Liver (tissue), 9 donors: ENCODE results near the gene FAM89B. TPM values are rescaled to one million over a fixed set of nuclear protein-coding genes. Genes with fewer than 3 reads are reported as not detected.

Source experiments
- DNase-seq: peaks from one replicate; pipeline ENCODE4 v3.0.0-alpha.2; 2017; ENCODE audit warnings: low spot score
- H3K27ac ChIP-seq, 2 donors: one replicate each; pipeline ENCODE4 v1.7.0; 2013; ENCODE audit warnings: inconsistent platforms in 2 of 2, low read length in 2 of 2, control low read depth in 1 of 2, low read depth in 1 of 2, mild to moderate bottlenecking in 1 of 2
- H3K27me3 ChIP-seq, 4 donors: one replicate each; pipeline versions ENCODE4 v1.6.1 to v1.7.0; 2013; ENCODE audit warnings: low read length in 3 of 4, inconsistent platforms in 1 of 4, mild to moderate bottlenecking in 1 of 4, moderate library complexity in 1 of 4; ENCODE audit not compliant: control insufficient read depth in 4 of 4, insufficient read depth in 4 of 4
- H3K36me3 ChIP-seq, 4 donors: one replicate each; pipeline versions ENCODE4 v1.6.1 to v1.7.0; 2013; ENCODE audit warnings: low read length in 3 of 4, mild to moderate bottlenecking in 3 of 4, low read depth in 1 of 4, moderate library complexity in 1 of 4; ENCODE audit not compliant: control insufficient read depth in 4 of 4, insufficient read depth in 3 of 4
- H3K4me1 ChIP-seq, 4 donors: one replicate each; pipeline versions ENCODE4 v1.6.1 to v1.7.0; 2013; ENCODE audit warnings: low read length in 3 of 4, mild to moderate bottlenecking in 3 of 4, moderate library complexity in 1 of 4; ENCODE audit not compliant: control insufficient read depth in 4 of 4, insufficient read depth in 4 of 4
- H3K4me3 ChIP-seq, 3 donors: one replicate each; pipeline versions ENCODE4 v1.6.1 to v1.7.0; 2013; ENCODE audit warnings: low read length in 3 of 3, control low read depth in 1 of 3, low read depth in 1 of 3, mild to moderate bottlenecking in 1 of 3
- H3K9ac ChIP-seq, 2 donors: one replicate each; pipeline ENCODE4 v1.7.0; 2013; ENCODE audit warnings: low read length in 2 of 2, mild to moderate bottlenecking in 2 of 2, moderate library complexity in 2 of 2, control low read depth in 1 of 2, low read depth in 1 of 2
- H3K9me3 ChIP-seq, 4 donors: one replicate each; pipeline versions ENCODE4 v1.6.1 to v1.7.0; 2013; ENCODE audit warnings: low read length in 3 of 4; ENCODE audit not compliant: control insufficient read depth in 4 of 4
- EGR1 ChIP-seq, 2 donors: IDR thresholded peaks; 2 replicates each; pipeline ENCODE4 v1.6.1; 2016 to 2018; ENCODE audit warnings: antibody characterized with exemption in 2 of 2, low read depth in 2 of 2
- FOXA1 ChIP-seq: IDR thresholded peaks from 2 replicates; pipeline ENCODE4 v1.6.1; 2016; ENCODE audit warnings: antibody characterized with exemption
- FOXA2 ChIP-seq: IDR thresholded peaks from 2 replicates; pipeline ENCODE4 v1.6.1; 2016; ENCODE audit warnings: antibody characterized with exemption
- GABPA ChIP-seq, 2 donors: IDR thresholded peaks in 1 of 2; conservative IDR thresholded peaks in 1 of 2; 2 replicates each; pipeline ENCODE4 v1.6.1; 2016; ENCODE audit warnings: antibody characterized with exemption in 2 of 2, mild to moderate bottlenecking in 1 of 2, moderate library complexity in 1 of 2
- HNF4A ChIP-seq, 2 donors: conservative IDR thresholded peaks; 2 replicates each; pipeline ENCODE4 v1.6.1; 2016; ENCODE audit warnings: antibody characterized with exemption in 2 of 2, mild to moderate bottlenecking in 2 of 2
- HNF4G ChIP-seq: IDR thresholded peaks from 2 replicates; pipeline ENCODE4 v1.6.1; 2016; ENCODE audit warnings: antibody characterized with exemption
- JUND ChIP-seq, 2 donors: IDR thresholded peaks; 2 replicates each; pipeline ENCODE4 v1.6.1; 2016; ENCODE audit warnings: antibody characterized with exemption in 2 of 2
- NR2F2 ChIP-seq: IDR thresholded peaks from 2 replicates; pipeline ENCODE4 v1.6.1; 2016; ENCODE audit warnings: antibody characterized with exemption
- RAD21 ChIP-seq, 2 donors: IDR thresholded peaks; 2 replicates each; pipeline ENCODE4 v1.6.1; 2016; ENCODE audit warnings: antibody characterized with exemption in 2 of 2, mild to moderate bottlenecking in 2 of 2
- RXRA ChIP-seq, 2 donors: IDR thresholded peaks; 2 replicates each; pipeline ENCODE4 v1.6.1; 2017 to 2018; ENCODE audit warnings: antibody characterized with exemption in 2 of 2, mild to moderate bottlenecking in 1 of 2
- SP1 ChIP-seq: IDR thresholded peaks from 2 replicates; pipeline ENCODE4 v1.6.1; 2018; ENCODE audit warnings: antibody characterized with exemption, mild to moderate bottlenecking
- TAF1 ChIP-seq: conservative IDR thresholded peaks from 2 replicates; pipeline ENCODE4 v1.6.1; 2016; ENCODE audit warnings: antibody characterized with exemption, mild to moderate bottlenecking
- YY1 ChIP-seq: IDR thresholded peaks from 2 replicates; pipeline ENCODE4 v1.6.1; 2016; ENCODE audit warnings: antibody characterized with exemption, mild to moderate bottlenecking
- WGBS: extraction: QIAGEN DNeasy Blood & Tissue Kit; methylation state at CpG from one replicate; pipeline ENCODE4 v1.1.7; 2013; 5-methylcytosine and 5-hydroxymethylcytosine counted together
- polyA plus RNA-seq, 2 donors: library from polyadenylated mRNA; stranded (reverse) in 1 of 2; unstranded in 1 of 2; fragments of 200-250 nt in 1 of 2; fragments of >200 nt in 1 of 2; fragmentation: Nextera tagmentation in 1 of 2; extraction: Ambion mirVana in 1 of 2; gene quantifications; one replicate each; pipeline versions ENCODE4 v1.2.1 to v1.2.3, GENCODE V29; 2013 to 2015
- total RNA-seq, 2 donors: library from RNA; depleted of rRNA; stranded (reverse); fragments of >200 nt; gene quantifications; one replicate each; pipeline ENCODE4 v1.2.3, GENCODE V29; 2014
- TF ChIP-seq, protein P1 (sequence below): IDR thresholded peaks from 2 replicates; pipeline ENCODE4 v1.6.1; 2016; ENCODE audit warnings: antibody characterized with exemption
- TF ChIP-seq, protein P2 (sequence below): IDR thresholded peaks from 2 replicates; pipeline ENCODE4 v1.6.1; 2016; ENCODE audit warnings: antibody characterized with exemption
- TF ChIP-seq, protein P3 (sequence below): IDR thresholded peaks from 2 replicates; pipeline ENCODE4 v1.6.1; 2016; ENCODE audit warnings: antibody characterized with exemption
- TF ChIP-seq, protein P4 (sequence below): IDR thresholded peaks from 2 replicates; pipeline ENCODE4 v1.6.1; 2016; ENCODE audit warnings: antibody characterized with exemption, mild to moderate bottlenecking
- TF ChIP-seq, protein P5 (sequence below): fragments of 150-350 bp; IDR thresholded peaks from 2 replicates; pipeline ENCODE4 v1.5.1; 2017; ENCODE audit warnings: improper control_type of control experiment, low read depth, low read length; ENCODE audit not compliant: missing input control
- donor health status: healthy.
- donor health status: healthy.
- donor health status: healthy.
- donor health status: healthy.
- donor health status: healthy.

FAM89B gene
- total and polyA plus RNA-seq, 4 donors: 4.7 to 16.7 (median 9.5) TPM

DNA sequence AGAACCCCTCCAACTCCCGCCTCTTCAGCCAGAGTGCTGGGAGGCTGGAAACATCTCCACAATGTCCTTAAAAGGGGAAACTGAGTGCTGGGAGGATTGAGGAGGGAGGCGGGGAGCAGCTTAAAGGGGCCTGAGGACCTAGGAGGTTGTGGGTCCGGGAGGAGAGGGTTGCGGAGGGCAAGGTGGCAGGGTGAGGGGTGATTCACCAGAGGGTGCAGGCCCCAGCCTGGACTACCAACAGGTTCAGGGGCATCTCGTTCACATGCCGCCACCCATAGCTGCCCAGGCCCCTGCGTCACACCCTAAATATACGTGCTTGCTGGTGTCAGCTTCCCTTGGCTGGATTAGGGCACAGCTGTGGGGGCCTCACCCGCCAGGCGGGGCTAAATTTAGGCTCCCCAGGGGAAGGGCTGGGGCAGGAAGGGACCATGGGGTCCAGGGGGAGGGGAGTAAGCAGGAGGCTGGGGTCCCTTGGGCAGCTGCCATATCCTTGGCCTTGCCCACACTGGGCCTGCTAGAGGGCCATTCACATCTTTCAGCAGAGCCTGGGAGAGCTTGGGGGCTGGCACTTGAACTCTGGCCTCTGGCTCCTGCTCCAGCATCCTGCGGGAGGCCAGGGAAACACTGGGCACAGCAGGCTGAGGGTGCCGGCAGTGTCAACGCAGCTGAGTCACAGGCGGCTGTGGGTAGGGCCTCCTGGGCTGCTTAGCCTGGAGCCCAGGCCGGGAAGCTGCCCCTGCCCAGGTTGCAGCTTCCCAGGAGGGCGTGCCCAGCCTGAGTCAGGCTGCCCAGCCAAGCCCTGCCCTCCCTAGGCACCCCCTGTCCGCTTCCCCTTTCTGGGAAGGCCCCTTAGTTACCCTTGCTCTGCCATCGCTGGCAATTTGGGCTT lies 4.8 kb downstream of the FAM89B start:
- Histone ChIP-seq H3K4me1 (peaks cover 17 to 44% (median 32%) of the 10 kb centered on the region in 4 donors), H3K9me3 (no peaks in the 10 kb centered on the region), H3K9ac (peak overlapping the region; percentile 3 to 33), H3K4me3 (peak overlapping the region in 1 of 3 donors; percentile 66), H3K27ac (peak overlapping the region; percentile 9 to 76), H3K27me3 (no peaks in the 10 kb centered on the region), H3K36me3 (peaks cover 0 to 7% (median 1%) of the 10 kb centered on the region in 4 donors)
- TF ChIP-seq TAF1 (no peak), SP1 (peak; percentile 15), FOXA1 (no peak), EGR1 (IDR thresholded peaks at IDR 0.05; ENCODE audit: low read depth in 2 of 2) (no peak), RXRA (IDR thresholded peaks at IDR 0.05) (peak in 1 of 2 donors; percentile 19), GABPA (IDR thresholded peaks at IDR 0.05 in 1 of 2, conservative IDR thresholded peaks at IDR 0.05 in 1 of 2) (peak in 1 of 2 donors; percentile 43), RAD21 (IDR thresholded peaks at IDR 0.05) (no peak), NR2F2 (peak; percentile 39), JUND (IDR thresholded peaks at IDR 0.05) (no peak), FOXA2 (no peak), YY1 (no peak), HNF4A (conservative IDR thresholded peaks at IDR 0.05) (peak; percentile 16 to 52), HNF4G (no peak)
- TF ChIP-seq, protein P1, sequence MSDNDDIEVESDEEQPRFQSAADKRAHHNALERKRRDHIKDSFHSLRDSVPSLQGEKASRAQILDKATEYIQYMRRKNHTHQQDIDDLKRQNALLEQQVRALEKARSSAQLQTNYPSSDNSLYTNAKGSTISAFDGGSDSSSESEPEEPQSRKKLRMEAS: no peak
- TF ChIP-seq, protein P2, sequence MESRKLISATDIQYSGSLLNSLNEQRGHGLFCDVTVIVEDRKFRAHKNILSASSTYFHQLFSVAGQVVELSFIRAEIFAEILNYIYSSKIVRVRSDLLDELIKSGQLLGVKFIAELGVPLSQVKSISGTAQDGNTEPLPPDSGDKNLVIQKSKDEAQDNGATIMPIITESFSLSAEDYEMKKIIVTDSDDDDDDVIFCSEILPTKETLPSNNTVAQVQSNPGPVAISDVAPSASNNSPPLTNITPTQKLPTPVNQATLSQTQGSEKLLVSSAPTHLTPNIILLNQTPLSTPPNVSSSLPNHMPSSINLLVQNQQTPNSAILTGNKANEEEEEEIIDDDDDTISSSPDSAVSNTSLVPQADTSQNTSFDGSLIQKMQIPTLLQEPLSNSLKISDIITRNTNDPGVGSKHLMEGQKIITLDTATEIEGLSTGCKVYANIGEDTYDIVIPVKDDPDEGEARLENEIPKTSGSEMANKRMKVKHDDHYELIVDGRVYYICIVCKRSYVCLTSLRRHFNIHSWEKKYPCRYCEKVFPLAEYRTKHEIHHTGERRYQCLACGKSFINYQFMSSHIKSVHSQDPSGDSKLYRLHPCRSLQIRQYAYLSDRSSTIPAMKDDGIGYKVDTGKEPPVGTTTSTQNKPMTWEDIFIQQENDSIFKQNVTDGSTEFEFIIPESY: no peak
- TF ChIP-seq, protein P3, sequence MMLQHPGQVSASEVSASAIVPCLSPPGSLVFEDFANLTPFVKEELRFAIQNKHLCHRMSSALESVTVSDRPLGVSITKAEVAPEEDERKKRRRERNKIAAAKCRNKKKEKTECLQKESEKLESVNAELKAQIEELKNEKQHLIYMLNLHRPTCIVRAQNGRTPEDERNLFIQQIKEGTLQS: no peak
- TF ChIP-seq, protein P4, sequence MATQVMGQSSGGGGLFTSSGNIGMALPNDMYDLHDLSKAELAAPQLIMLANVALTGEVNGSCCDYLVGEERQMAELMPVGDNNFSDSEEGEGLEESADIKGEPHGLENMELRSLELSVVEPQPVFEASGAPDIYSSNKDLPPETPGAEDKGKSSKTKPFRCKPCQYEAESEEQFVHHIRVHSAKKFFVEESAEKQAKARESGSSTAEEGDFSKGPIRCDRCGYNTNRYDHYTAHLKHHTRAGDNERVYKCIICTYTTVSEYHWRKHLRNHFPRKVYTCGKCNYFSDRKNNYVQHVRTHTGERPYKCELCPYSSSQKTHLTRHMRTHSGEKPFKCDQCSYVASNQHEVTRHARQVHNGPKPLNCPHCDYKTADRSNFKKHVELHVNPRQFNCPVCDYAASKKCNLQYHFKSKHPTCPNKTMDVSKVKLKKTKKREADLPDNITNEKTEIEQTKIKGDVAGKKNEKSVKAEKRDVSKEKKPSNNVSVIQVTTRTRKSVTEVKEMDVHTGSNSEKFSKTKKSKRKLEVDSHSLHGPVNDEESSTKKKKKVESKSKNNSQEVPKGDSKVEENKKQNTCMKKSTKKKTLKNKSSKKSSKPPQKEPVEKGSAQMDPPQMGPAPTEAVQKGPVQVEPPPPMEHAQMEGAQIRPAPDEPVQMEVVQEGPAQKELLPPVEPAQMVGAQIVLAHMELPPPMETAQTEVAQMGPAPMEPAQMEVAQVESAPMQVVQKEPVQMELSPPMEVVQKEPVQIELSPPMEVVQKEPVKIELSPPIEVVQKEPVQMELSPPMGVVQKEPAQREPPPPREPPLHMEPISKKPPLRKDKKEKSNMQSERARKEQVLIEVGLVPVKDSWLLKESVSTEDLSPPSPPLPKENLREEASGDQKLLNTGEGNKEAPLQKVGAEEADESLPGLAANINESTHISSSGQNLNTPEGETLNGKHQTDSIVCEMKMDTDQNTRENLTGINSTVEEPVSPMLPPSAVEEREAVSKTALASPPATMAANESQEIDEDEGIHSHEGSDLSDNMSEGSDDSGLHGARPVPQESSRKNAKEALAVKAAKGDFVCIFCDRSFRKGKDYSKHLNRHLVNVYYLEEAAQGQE: no peak
- TF ChIP-seq, protein P5, sequence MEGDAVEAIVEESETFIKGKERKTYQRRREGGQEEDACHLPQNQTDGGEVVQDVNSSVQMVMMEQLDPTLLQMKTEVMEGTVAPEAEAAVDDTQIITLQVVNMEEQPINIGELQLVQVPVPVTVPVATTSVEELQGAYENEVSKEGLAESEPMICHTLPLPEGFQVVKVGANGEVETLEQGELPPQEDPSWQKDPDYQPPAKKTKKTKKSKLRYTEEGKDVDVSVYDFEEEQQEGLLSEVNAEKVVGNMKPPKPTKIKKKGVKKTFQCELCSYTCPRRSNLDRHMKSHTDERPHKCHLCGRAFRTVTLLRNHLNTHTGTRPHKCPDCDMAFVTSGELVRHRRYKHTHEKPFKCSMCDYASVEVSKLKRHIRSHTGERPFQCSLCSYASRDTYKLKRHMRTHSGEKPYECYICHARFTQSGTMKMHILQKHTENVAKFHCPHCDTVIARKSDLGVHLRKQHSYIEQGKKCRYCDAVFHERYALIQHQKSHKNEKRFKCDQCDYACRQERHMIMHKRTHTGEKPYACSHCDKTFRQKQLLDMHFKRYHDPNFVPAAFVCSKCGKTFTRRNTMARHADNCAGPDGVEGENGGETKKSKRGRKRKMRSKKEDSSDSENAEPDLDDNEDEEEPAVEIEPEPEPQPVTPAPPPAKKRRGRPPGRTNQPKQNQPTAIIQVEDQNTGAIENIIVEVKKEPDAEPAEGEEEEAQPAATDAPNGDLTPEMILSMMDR: no peak
- 54% methylated on average over 18 of the region's 18 CpGs for WGBS
- no peak for DNase-seq
